RPMI7951 (cell line): ENCODE measurements around the gene RAD51. TPM values are rescaled to one million over a fixed set of nuclear protein-coding genes. Genes with fewer than 3 reads are reported as not detected.

ENCODE experiments used
- DNase-seq: peaks from one replicate; pipeline ENCODE4 v3.0.0-alpha.2; 2012; ENCODE audit warnings: low read depth
- total RNA-seq: library from RNA; depleted of rRNA; stranded (reverse); fragments of >200 nt; shearing (Covaris generic); gene quantifications from 2 replicates; pipeline ENCODE4 v1.2.3, GENCODE V29; 2014

The RAD51 gene
- total RNA-seq, 1 experiment from 2014 or later, result 13.8 TPM

GRCh38 chr15:40722354-40722753 lies 27.4 kb downstream of the RAD51 start:
- DNase-seq, result no peak

- no peak for DNase-seq
Measured at GRCh38 chr15:40722934-40723333, 28.0 kb downstream of the RAD51 start.

GRCh38 chr15:40723919-40724318 lies 28.9 kb downstream of the RAD51 start:
- no peak for DNase-seq

- DNase-seq, result no peak
Measured at GRCh38 chr15:40731034-40731433, 36.1 kb downstream of the RAD51 start.

GRCh38 chr15:40736575-40736974 lies 41.6 kb downstream of the RAD51 start:
- no peak for DNase-seq

GRCh38 chr15:40737048-40737447 lies 42.1 kb downstream of the RAD51 start:
- no peak for DNase-seq

GRCh38 chr15:40739047-40739446 lies 44.1 kb downstream of the RAD51 start:
- DNase-seq, result no peak

- DNase-seq, result no peak
Measured at GRCh38 chr15:40739854-40740253, 44.9 kb downstream of the RAD51 start.

GRCh38 chr15:40743485-40743901 lies 48.5 kb downstream of the RAD51 start:
- DNase-seq, result no peak

- peak; percentile 68 for DNase-seq
Measured at GRCh38 chr15:40743921-40744814, 49.2 kb downstream of the RAD51 start.

GRCh38 chr15:40744815-40745152 lies 49.8 kb downstream of the RAD51 start:
- no peak for DNase-seq

- DNase-seq, result no peak
Measured at GRCh38 chr15:40746916-40747418, 52.0 kb downstream of the RAD51 start.

- DNase-seq, result no peak
Measured at GRCh38 chr15:40747685-40748631, 53.0 kb downstream of the RAD51 start.

- DNase-seq, result no peak
Measured at GRCh38 chr15:40749151-40749630, 54.2 kb downstream of the RAD51 start.

GRCh38 chr15:40750885-40751284 lies 55.9 kb downstream of the RAD51 start:
- no peak for DNase-seq

GRCh38 chr15:40751745-40752144 lies 56.8 kb downstream of the RAD51 start:
- no peak for DNase-seq

GRCh38 chr15:40754574-40754882 lies 59.6 kb downstream of the RAD51 start:
- peak; percentile 49 for DNase-seq

- DNase-seq, result peak; percentile 92
Measured at GRCh38 chr15:40754883-40755811, 60.2 kb downstream of the RAD51 start, which contains the start of gene RMDN3. Gene RMDN3 (minus strand): TSS chr15:40755254. CDS start chr15:40754783, 471 bp downstream.

GRCh38 chr15:40755812-40756208 lies 60.8 kb downstream of the RAD51 start:
- DNase-seq, result no peak

GRCh38 chr15:40756938-40757337 lies 62.0 kb downstream of the RAD51 start:
- DNase-seq, result no peak

- DNase-seq, result no peak
Measured at GRCh38 chr15:40759961-40760360, 65.0 kb downstream of the RAD51 start.
